ENCODE measurements around the gene LTBP1.

- TF ChIP-seq EGR1 (IDR thresholded peaks at IDR 0.05): no peak
- no peak for TF ChIP-seq CREB1 (IDR thresholded peaks at IDR 0.05; ENCODE audit: low read depth)
- no peak for TF ChIP-seq TEAD4 (IDR thresholded peaks at IDR 0.05)
- no peak for TF ChIP-seq EP300 (IDR thresholded peaks at IDR 0.05; ENCODE audit: borderline replicate concordance)
- TF ChIP-seq, protein P1, sequence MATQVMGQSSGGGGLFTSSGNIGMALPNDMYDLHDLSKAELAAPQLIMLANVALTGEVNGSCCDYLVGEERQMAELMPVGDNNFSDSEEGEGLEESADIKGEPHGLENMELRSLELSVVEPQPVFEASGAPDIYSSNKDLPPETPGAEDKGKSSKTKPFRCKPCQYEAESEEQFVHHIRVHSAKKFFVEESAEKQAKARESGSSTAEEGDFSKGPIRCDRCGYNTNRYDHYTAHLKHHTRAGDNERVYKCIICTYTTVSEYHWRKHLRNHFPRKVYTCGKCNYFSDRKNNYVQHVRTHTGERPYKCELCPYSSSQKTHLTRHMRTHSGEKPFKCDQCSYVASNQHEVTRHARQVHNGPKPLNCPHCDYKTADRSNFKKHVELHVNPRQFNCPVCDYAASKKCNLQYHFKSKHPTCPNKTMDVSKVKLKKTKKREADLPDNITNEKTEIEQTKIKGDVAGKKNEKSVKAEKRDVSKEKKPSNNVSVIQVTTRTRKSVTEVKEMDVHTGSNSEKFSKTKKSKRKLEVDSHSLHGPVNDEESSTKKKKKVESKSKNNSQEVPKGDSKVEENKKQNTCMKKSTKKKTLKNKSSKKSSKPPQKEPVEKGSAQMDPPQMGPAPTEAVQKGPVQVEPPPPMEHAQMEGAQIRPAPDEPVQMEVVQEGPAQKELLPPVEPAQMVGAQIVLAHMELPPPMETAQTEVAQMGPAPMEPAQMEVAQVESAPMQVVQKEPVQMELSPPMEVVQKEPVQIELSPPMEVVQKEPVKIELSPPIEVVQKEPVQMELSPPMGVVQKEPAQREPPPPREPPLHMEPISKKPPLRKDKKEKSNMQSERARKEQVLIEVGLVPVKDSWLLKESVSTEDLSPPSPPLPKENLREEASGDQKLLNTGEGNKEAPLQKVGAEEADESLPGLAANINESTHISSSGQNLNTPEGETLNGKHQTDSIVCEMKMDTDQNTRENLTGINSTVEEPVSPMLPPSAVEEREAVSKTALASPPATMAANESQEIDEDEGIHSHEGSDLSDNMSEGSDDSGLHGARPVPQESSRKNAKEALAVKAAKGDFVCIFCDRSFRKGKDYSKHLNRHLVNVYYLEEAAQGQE (IDR thresholded peaks at IDR 0.05; ENCODE audit: low read depth): no peak
- TF ChIP-seq CEBPB (IDR thresholded peaks at IDR 0.05): no peak
- no peak for TF ChIP-seq YY1 (IDR thresholded peaks at IDR 0.05; ENCODE audit: low read depth)
These were observed 66.9 kb downstream of the LTBP1 start for GRCh38 chr2:33013684-33014110.

Measured in Ishikawa (cell line).